HCEC 1CT (cell line): ENCODE results near the gene USP6NL.
"Not testable (repeated sequence)": the region's sequence is repeated elsewhere in the genome, so short reads cannot be mapped to it uniquely, and the experiment has no call there.

Experiments used
- DNase-seq: peaks from one replicate; pipeline ENCODE4 v3.0.0-alpha.2; 2017

USP6NL gene

DNA sequence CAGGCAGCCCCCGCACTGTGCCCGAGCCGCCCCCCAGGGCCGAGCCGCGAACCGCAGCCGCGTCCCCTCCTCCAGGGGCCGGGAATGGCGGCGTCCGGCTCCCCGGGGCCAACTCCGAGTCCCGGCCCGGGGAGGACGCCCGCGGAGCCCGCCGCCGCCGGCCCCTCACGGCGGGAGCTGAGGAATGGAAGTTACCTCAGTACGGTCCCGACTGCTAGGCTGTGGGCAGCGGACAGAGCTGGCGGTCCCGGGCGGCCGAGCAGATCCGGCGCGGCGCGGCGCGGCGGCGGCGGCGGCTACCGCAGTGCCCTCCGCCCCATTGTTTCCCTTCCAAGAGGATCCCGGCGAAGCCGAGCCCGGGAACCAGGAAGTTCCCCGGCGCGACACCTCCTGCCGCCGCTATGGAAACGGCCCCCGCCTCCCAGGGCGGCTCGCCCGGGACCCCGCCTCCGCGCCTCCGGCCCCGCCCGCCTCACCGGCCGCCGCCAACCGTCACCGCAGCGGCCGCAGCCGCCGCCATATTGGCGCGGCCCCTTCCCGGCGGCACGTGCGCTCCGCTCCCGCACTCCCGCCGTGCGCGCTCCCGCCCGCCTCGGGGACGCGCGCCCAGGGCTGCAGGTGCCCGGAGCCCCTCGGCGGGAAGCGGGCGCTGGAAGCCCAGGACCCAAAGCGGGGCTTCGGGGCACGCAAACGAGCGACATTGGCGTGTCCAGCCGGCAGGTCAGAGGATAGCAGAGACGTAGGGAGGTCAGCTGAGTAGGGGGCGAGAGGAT, at the start of gene USP6NL:
USP6NL (minus strand) TSS at position 403 of the 773 bp plus-strand sequence. CDS start 14,016 bp downstream, outside the sequence.
- DNase-seq: peak; percentile 83

DNA sequence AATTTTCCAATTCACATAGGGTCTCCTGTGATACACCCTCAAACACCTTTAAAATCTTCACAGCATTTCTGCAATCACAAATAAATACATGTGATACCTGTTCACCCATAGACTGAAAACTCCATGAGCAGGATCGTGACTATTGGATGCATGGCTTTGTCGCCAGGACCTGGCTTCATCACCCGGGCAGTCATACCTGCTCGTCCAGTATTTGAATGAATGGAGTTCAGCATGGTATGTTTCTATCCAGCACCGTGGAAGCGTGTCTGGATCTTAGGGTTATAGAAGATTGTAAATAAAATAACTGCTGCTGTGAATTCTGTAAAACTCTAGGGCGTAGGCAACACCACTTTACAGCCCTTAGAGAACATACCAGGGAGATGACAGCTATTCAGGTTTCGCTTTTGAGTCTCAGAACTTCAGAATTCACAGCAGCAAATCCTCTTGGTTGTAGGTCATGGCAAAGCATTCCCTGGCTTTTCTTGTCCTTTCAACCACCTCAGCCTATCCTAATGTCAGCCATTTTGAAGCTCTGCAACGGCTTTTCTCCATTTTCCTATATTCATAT, 47.4 kb upstream of the USP6NL start:
- DNase-seq: no peak

DNA sequence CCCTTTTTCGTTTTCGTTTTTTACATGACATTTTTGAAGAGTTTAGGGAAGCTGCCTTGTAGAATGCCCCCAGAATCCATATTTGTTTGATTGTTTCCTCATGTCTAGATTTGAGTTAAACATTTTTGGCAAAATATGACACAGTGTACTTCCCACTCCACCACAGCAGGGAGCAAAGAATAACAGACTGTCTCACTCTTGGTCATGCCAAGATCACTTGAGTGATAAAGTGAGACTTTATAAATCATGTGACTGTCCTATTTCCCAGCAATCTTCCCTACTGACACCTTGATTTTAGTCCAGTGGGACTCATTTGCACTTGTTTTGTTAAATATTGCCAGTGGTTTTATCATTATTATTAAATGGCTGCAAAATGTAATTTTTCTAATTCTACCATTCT, 44.4 kb upstream of the USP6NL start:
- no peak for DNase-seq

DNA sequence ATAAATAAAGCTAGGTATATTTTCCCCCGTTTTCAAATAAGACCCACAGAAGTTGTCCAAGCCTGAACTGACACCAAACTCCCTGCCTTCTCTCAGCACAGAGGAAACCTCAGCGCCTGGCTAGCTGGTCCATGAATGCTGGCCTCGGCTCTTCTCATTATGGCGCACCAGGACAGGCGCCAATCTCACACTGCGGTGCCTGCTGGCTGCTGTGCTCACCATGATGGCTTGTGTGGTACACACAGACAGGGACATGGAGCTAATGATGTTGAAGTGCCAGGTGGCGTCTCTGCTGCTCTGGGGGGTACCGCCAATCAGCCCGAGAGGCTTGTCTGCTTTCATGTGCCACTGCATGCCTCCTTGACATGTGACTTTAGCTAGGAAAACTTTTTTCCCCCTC, 43.2 kb upstream of the USP6NL start:
- DNase-seq: no peak

DNA sequence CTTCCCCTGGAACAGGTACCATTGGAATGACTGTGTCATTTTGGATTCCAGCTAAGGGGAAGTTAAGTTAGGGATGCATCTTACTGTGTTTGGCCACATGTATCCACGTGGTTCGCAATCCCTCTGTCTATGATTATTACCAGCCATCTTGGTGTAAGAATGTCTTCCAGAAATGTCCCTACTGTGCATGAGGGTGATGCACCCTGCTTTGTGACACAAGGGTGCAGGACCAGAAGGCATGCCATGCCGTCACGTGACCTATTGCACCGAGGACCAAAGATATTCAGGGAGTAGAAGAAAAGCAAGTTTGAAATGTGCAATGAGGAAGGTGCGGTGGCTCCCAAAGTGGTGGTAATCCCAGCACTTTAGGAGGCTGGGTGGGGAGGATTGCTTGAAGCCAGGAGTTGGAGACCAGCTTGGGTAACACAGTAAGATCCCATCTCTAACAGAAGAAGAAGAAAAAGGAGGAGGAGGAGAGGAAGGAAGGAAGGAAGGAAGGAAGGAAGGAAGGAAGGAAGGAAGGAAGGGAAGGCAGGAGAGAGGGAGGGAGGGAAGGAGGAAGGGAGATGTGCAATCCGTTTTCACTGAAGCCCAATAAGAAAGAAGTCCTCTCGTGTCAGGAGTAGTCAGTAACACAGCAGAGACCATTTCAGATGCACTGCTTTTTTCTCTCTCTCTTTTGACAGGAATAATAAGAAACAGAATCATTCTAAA, 42.5 kb upstream of the USP6NL start:
- DNase-seq: no peak

DNA sequence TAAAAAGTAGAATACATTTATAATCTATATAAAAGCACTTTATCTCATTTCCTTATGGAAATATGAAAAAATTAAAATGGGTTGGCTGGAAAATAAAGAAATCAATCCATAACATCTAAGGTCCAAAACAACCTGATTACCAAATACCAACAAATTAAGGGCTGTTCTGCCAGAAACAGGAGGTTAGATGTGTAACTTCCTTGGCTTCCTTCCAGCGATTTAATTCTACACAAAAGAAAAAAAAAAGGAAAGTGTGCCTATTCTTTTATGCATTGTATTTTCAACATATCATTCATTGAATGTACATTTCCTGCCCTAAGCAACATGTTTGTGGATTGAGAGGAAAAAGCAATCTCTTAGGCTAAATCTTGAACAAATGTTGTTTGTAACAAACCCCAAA, 36.2 kb upstream of the USP6NL start:
- no peak for DNase-seq

DNA sequence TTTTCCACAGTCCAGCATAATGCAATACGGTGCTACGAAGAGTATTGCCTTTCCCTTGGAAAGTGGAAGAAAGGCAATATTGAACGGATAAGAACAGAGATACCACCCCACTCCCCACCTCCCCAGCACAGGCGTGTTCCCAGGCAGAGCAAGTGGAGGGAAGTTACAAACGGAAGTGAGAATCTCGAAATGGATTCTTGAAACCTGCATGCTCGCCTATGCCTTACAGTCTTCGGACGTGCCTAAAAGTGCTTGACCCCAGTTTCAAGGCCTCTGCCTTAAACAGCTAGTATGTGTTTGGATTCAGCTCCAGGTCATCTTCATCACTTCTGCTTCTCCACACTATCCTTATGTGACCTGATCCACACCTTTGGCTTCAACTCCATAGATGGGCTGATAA, 35.0 kb upstream of the USP6NL start:
- no peak for DNase-seq

DNA sequence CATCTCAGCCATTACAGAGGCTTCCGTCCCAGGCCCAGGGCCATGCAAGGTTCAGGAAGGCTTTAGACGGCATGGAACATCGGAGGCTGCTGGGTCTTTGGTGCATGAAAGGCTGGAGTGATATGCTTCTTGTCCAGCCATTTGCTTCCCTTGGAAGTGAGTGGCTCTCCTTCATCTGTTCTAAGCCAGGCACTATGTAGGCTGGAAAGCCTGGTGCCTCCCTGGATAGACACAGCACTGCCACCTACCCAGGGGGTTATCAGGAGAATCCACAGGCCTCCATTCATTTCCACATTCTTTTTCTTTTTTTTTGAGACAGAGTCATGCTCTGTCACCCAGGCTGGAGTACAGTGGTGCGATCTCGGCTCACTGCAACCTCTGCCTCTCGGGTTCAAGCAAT, 31.6 kb upstream of the USP6NL start:
- DNase-seq: no peak

DNA sequence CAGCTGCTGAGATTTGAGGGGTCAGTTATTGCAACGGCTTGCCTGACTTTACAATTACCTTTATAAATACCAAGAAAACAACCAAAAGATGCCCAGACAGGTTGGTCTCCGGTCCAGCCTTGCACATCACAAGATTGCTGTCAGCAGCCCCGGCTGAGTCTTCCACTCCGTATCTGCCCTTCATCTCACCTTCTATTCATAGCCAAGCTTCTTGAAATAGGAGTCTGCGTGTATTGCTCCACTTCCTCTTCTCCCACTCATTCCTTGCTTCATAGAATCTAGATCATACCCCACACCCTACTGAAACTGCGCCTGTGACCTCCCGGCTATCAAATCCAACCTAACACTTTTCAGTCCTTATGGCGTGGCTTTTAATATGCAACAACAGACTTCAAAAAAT, 31.1 kb upstream of the USP6NL start:
- no peak for DNase-seq

DNA sequence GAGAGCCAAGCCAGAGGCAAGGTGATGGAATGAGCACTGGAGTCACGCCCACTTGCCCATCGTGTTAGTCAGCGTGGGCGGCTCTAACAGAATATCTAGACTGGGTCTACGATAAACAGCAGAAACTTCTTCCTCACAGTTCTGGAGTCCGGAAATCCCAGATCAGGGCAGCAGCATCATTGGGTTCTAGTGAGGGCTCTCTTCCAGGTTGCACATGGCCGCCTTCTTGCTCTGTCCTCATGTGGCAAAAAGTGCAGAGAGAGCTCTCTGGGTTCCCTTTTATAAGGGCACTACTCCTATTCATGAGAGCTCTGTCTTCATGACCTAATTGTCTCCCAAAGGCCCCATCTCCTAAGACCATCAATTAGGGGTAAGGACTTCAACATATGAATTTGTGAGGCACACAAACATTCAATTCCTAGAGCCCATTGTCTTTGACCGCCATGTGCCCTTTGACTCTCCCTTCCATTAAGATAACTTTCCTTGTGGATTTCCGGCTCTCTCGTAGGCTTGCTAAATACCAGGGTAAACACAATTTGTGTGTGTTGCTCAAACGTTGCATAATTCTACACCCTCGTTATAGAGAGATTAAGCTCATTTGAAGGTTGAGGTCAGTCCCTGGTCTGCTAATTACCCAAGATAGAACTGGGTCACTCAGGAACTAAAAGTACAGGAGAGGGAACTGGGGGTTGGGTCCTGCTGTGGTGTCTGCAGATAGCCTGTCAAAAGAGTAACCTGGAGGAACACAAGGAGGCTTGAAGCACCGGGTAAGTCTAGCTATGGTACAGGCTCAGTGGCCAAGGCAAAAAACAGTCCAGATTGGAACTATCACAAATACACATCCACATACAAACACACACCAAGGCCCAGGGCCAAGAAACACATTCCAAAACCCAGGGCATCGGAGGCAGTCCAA, 28.7 kb upstream of the USP6NL start:
- DNase-seq: no peak

DNA sequence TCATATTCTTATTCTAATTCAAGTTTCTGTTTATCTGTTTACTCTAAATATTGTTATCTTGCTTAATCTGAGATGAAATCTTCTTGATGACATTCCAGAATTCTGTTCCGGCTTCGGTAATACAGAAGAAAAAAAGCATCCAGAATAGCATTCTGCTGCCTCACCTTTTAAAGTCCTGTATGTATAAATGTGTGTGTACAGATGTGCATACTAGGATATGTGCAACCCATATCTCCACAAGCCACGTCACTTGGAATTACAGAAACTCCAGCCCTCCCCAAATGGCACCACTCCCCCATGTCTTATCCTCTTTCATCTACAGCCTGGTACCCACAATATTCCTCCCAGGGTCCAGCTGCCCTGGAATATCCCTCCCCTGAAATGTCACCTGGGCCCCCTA, 27.9 kb upstream of the USP6NL start:
- DNase-seq: no peak

DNA sequence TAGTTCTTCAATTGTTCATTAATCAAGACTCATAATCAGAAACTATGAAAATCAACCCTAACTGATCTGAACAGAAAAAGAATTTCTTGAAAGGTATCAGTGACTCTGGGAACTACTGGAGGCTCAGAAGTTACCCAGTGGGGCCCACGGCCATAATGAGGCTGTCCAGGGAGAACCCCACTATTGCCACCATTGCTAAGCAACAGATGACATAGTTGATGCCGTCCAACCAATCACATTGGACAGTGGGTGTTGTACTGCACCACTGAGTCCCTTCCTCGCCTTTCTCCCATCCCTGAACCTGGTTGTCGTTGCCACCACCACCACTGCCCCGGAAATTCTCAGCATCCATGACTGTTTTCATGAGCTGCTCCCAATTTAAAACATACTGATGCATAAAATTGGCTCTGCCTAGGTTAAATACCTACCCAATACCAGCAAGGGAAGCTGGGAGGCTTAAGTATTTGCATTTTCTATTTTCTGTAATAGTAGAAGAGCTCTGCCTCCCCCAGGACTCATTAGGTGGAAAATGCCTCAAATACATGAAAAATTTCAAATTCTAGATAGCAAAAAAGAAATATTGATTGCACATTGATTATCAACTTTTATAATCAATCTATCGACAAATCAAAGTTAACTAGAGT, 26.7 kb upstream of the USP6NL start:
- DNase-seq: no peak

DNA sequence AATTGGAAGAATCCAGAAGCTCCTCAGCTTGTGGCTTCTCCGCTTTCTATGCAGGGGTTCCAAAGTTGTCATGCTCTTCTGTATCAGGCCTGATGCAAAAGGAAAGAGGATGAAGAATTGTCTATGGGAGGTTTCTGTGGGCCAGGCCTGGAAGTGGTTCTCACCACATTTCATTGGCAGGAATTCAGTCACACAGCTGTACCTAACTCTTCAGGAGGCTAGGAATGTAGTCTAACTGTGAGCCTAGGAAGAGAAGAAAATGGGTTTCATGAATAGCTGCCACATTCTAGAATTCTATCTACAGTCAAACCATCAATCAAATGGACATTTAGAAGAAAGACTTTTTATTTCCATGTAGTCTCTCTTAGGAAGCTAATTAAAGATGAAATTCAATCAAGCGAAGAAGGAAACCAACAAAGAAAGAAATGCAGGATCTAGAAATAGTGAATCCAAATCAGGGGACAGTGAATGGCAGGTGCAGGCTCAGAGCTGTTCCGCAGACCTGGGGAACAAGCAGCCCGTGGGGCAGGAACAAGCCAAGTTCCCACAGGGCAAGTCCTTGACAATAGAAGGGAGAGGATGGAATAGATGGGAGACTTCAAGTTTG, 25.4 kb upstream of the USP6NL start:
- DNase-seq: no peak

DNA sequence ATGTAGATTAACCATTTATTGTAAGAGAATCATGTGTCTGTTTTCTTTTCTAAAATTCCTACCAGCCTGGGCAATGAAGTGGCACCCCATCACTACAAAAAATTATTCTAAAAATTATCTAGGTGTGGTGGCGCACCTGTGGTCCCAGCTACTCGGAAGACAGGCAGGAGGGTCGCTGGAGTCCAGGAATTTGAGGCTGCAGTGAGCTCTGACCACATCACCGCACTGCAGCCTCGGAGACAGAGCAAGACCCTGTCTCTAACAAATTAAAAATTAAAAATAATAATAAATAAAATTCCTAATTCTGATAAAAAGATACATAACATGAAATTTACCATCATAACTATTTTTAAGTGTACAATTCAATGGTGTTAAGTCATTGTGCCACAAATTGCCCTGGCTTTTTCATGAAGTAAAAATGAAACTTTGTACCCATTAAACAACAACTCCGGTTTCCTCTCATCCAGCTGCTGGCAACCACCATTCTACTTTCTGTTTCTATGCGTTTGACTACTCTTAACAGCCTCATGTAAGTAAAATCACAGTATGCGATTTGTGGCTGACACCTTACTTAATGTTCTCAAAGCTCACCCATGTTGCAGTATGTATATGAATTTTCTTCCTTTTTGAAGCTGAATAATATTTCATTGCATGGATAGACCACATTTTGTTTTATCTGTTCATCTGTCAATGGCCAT, 20.6 kb upstream of the USP6NL start:
- no peak for DNase-seq

DNA sequence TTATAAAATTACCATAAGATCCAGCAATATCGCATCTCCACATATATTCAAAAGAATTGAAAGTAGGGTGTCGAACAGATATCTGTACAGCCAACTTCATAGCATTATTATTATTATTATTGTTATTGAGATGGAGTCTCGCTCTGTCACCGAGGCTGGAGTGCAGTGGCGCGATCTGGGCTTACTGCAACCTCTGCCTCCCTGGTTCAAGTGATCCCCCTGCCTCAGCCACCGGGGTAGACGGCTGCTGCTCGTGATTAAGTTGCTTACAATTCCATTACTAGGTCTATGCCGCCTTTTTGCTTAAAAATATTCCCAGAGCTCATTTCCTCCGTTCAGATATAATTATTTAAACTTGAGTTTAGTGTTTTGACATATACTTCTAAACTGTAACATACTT, 19.8 kb upstream of the USP6NL start:
- no peak for DNase-seq

DNA sequence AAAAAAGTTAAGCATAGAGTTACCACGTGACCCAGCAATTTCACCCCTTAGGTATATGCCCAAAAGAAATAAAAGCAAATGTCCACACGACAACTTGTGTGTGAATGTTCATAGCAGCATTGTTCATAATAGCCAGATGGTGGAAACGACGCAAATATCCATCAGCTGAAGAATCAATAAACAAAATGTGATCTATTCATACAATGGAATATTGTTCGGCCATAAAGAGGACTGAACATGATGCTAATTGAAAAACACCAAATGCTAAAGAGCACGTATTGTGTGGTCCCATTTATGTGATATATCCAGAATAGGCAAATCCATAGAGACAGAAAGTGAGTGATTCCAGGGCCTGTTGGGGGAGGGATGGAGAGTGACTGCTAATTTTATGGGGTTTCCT, 18.3 kb upstream of the USP6NL start:
- DNase-seq: no peak

DNA sequence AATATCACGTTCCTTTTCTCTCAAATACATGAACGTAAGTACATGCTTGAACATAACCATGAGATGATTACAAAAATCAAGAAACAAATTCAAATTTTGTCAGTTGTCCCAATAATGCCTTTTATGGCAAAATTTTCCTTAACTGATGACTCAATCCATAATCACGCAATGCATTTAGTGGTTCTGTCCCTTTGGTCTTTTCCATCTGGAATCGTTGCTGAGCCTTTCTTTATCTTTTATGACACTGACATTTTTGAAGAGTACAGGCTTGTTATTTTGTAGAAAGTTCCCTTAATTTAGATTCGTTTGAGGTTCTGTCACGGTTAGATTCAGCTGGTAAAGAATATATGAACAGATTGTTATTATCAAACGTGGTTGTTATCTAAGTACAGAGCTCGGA, 16.5 kb upstream of the USP6NL start:
- not testable (repeated sequence) for DNase-seq

DNA sequence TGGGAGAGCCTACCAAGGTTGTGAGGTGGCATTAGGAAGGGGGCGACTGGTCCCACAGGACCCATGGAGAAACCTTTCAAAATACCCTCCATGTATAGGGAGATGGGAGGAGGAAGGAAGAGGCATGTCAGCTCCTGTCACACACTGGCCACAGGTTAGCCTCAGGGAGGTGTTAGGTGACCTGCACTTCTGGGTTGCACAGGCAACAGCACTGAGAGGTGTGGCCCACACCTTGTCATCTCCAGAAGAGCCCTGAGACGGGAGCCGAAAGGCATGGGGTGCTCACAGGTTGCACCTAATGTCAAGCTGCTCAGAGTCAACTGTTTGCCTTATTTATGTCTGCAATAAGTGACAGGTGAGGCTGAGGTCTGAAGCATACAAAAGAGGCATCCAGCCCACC, 14.6 kb upstream of the USP6NL start:
- DNase-seq: no peak

DNA sequence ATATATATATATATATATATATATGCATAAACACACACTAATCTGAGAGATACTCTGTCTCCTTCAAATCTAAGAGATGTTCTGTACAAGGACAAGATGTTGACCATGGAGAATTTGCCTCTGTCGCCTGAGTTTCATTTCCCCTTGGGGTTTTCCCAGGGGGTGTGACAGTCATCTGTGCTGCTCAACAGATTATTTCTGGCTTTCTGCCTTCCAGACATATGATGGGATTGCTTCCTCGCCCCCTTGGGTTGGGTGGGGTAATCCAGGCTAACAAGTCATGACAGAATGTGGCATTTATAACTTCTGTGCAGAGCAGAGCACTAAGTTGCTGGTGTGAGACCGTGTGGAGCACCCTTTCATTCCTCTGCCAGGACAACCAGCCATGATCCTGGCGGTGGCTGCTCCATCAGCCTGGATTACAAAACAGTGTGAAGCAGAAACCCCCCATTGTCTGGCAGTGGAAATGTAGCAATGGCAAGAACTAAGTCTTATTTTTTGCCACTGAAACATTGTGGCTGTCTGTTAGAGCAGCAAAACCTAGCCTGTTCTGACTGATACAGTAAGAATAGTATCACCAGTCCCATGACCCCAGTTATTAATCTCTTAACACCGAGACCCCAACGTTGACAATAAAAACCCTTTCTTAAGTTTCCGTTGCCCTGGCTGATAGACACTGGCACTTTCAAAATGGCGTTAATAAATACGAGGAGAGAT, 13.7 kb upstream of the USP6NL start:
- no peak for DNase-seq

DNA sequence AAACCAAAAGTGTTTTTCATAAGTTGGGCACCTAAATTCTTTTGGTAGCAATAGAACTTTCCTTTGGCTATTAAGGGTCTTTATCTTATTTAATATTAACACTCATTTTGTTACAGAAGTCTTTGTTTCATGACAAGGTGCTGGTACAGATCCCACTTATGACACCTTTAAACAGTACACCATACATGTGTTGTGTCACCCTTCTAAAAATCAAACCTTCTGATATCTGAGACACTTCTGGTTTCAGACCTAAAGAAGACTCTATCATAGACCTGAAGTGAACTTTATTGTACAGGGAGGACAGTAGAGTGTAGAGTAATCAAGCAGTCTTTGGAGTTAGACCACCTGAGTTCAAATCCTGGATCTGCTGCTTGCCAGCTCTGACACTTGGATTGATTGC, 5.8 kb upstream of the USP6NL start:
- DNase-seq: no peak

DNA sequence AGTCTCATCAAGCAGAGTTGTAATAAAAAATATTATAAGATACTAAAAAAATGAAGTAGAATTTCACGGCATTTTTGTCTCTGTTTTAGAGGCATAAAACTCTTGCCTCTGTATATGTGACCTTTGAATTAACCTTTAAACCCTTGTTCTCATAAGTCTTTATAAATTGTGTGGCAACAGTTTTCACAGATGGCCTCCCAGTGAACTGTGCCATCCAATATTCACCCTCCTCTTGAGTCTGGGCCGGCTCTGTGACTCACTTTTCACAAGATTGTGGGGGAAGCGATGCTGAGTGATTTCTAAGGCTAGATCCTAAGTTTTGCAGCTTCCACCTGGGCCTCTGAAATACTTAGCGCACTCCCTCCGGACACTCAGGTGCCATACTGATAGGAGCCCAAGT, 4.6 kb upstream of the USP6NL start:
- no peak for DNase-seq
